ENCODE results near the gene MYBPC2. TPM values are rescaled to one million over a fixed set of nuclear protein-coding genes. Genes with fewer than 3 reads are reported as not detected.
"Not testable (repeated sequence)": the region's sequence is repeated elsewhere in the genome, so short reads cannot be mapped to it uniquely, and the experiment has no call there.

The MYBPC2 gene
- total RNA-seq, 4 donors from 2014 or later: 358 to 988 (median 442) TPM

GRCh38 chr19:50465986-50466705 is 33.5 kb downstream of the MYBPC2 start:
- Histone ChIP-seq H3K36me3 (no peaks in the 10 kb centered on the region), H3K4me3 (peak overlapping the region in 1 of 4 donors; percentile 13), H3K9me3 (no peaks in the 10 kb centered on the region), H3K27me3 (no peaks in the 10 kb centered on the region), H3K4me1 (peaks cover 0 to 8% of the 10 kb centered on the region in 2 donors), H3K27ac (peak overlapping the region; percentile 65 to 76 (median 71))
- peak; percentile 73 to 75 for ATAC-seq
- DNase-seq: peak in 1 of 2 donors; percentile 84
- in situ Hi-C loops (cut with MboI; ENCODE audit: low sequenced_read_pairs in 4 of 4) (loop anchor here in 1 of 4 donors (25.0 kb wide), 1 partner anchor 104 kb away; the partner anchor contains the start of gene NAPSA), intact Hi-C loops (cut with DNase I; ENCODE audit: low total_unique reads) (loop anchor here (2.0 to 10.0 kb wide), 2 partner anchors 33 to 89 kb away; partner anchors contain the start of gene MYBPC2)
- no peak for TF ChIP-seq POLR2A (IDR thresholded peaks at IDR 0.05)
- TF ChIP-seq, protein P1, sequence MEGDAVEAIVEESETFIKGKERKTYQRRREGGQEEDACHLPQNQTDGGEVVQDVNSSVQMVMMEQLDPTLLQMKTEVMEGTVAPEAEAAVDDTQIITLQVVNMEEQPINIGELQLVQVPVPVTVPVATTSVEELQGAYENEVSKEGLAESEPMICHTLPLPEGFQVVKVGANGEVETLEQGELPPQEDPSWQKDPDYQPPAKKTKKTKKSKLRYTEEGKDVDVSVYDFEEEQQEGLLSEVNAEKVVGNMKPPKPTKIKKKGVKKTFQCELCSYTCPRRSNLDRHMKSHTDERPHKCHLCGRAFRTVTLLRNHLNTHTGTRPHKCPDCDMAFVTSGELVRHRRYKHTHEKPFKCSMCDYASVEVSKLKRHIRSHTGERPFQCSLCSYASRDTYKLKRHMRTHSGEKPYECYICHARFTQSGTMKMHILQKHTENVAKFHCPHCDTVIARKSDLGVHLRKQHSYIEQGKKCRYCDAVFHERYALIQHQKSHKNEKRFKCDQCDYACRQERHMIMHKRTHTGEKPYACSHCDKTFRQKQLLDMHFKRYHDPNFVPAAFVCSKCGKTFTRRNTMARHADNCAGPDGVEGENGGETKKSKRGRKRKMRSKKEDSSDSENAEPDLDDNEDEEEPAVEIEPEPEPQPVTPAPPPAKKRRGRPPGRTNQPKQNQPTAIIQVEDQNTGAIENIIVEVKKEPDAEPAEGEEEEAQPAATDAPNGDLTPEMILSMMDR (IDR thresholded peaks at IDR 0.05 in 4 of 5, conservative IDR thresholded peaks at IDR 0.05 in 1 of 5): peak in 4 of 5 experiments; percentile 12 to 36 (median 27)

- in situ Hi-C loops (cut with MboI; ENCODE audit: low sequenced_read_pairs in 4 of 4): loop anchor here in 1 of 4 donors (25.0 kb wide), 1 partner anchor 104 kb away; the partner anchor contains the start of gene NAPSA
- Histone ChIP-seq H3K27ac (peak overlapping the region; percentile 65 to 76 (median 71)), H3K4me3 (no peak overlapping the region), H3K36me3 (no peaks in the 10 kb centered on the region), H3K9me3 (no peaks in the 10 kb centered on the region), H3K4me1 (peaks cover 0 to 8% of the 10 kb centered on the region in 2 donors), H3K27me3 (no peaks in the 10 kb centered on the region)
- DNase-seq (no peak), ATAC-seq (no peak)
- intact Hi-C loops (cut with DNase I; ENCODE audit: low total_unique reads): loop anchor here (2.0 to 10.0 kb wide), 2 partner anchors 34 to 88 kb away; partner anchors contain the start of gene MYBPC2
- TF ChIP-seq, protein P1 (IDR thresholded peaks at IDR 0.05 in 4 of 5, conservative IDR thresholded peaks at IDR 0.05 in 1 of 5): no peak
- no peak for TF ChIP-seq POLR2A (IDR thresholded peaks at IDR 0.05)
Measured at GRCh38 chr19:50466706-50467039, 34.0 kb downstream of the MYBPC2 start.

- no peak for TF ChIP-seq POLR2A (IDR thresholded peaks at IDR 0.05)
- TF ChIP-seq, protein P1 (IDR thresholded peaks at IDR 0.05 in 4 of 5, conservative IDR thresholded peaks at IDR 0.05 in 1 of 5): no peak
- ATAC-seq (no peak), DNase-seq (no peak)
- H3K36me3 ChIP-seq: no peaks in the 10 kb centered on the region
- intact Hi-C loops (cut with DNase I; ENCODE audit: low total_unique reads): loop anchor here (2.0 to 10.0 kb wide), 2 partner anchors 35 to 87 kb away; partner anchors contain the start of gene MYBPC2
- H3K27me3 ChIP-seq: no peaks in the 10 kb centered on the region
- no peak overlapping the region for H3K4me3 ChIP-seq
- H3K27ac ChIP-seq: peak overlapping the region in 3 of 4 donors; percentile 65 to 76 (median 75)
- H3K9me3 ChIP-seq: no peaks in the 10 kb centered on the region
- H3K4me1 ChIP-seq: peaks cover 0 to 8% of the 10 kb centered on the region in 2 donors
- in situ Hi-C loops (cut with MboI; ENCODE audit: low sequenced_read_pairs in 4 of 4): loop anchor here in 1 of 4 donors (25.0 kb wide), 1 partner anchor 105 kb away; the partner anchor contains the start of gene NAPSA
Measured at GRCh38 chr19:50467566-50467965, 34.9 kb downstream of the MYBPC2 start.

DNA sequence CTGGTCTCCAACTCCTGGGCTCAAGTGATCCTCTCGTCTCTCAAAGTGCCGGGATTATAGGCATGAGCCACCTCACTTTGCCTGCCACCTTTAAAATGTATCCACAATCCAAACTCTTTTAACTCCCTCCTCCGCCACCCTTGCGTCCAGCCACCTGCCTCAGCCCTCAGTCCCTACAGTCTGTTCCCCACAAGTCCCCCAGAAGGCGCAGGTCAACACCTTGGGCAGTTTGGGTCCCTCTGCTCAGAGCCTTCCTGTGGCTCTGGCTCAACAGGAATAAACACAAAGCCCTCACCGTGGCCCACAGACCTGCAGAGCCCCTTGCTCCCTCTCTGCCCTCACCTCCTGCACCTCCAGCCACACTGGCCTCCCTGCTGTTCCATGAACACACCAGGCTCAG is 36.1 kb downstream of the MYBPC2 start:
- Histone ChIP-seq H3K36me3 (no peaks in the 10 kb centered on the region), H3K9me3 (no peaks in the 10 kb centered on the region), H3K4me3 (no peak overlapping the region), H3K27ac (peak overlapping the region in 2 of 4 donors; percentile 13 to 75), H3K4me1 (peaks cover 0 to 8% of the 10 kb centered on the region in 2 donors), H3K27me3 (no peaks in the 10 kb centered on the region)
- in situ Hi-C loops (cut with MboI; ENCODE audit: low sequenced_read_pairs in 4 of 4) (loop anchor here in 1 of 4 donors (25.0 kb wide), 1 partner anchor 107 kb away; the partner anchor contains the start of gene NAPSA), intact Hi-C loops (cut with DNase I; ENCODE audit: low total_unique reads) (loop anchor here (10.0 kb wide), 1 partner anchor 86 kb away; no protein-coding TSS in a partner anchor)
- TF ChIP-seq POLR2A (IDR thresholded peaks at IDR 0.05): no peak
- TF ChIP-seq, protein P1 (IDR thresholded peaks at IDR 0.05 in 4 of 5, conservative IDR thresholded peaks at IDR 0.05 in 1 of 5): no peak
- ATAC-seq (no peak), DNase-seq (no peak)

GRCh38 chr19:50473336-50473735 is 40.6 kb downstream of the MYBPC2 start:
- H3K36me3 ChIP-seq; H3K27ac ChIP-seq; H3K9me3 ChIP-seq; ATAC-seq; H3K27me3 ChIP-seq; DNase-seq; intact Hi-C loops (cut with DNase I; ENCODE audit: low total_unique reads); H3K4me3 ChIP-seq: not testable (repeated sequence)
- H3K4me1 ChIP-seq: peaks cover 13 to 15% of the 10 kb centered on the region in 2 donors
- in situ Hi-C loops (cut with MboI; ENCODE audit: low sequenced_read_pairs in 4 of 4): loop anchor here in 1 of 4 donors (25.0 kb wide), 1 partner anchor 111 kb away; the partner anchor contains the start of gene NAPSA
